SK-MEL-5 (cell line): ENCODE measurements around the gene THSD7A. TPM values are rescaled to one million over a fixed set of nuclear protein-coding genes. Genes with fewer than 3 reads are reported as not detected.

Experiments used
- DNase-seq: peaks from one replicate; pipeline ENCODE4 v3.0.0-alpha.2; 2016; ENCODE audit warnings: low read depth, low spot score
- in situ Hi-C: cut with HindIII; loops from 2 replicates; pipeline ENCODE4 v1.10.0; 2016; ENCODE audit warnings: low sequenced_read_pairs, high pct_unique_total_duplicates, low pct_unique_long_range_greater_than_20kb
- total RNA-seq: library from RNA; depleted of rRNA; stranded (reverse); fragments of >200 nt; shearing (Covaris generic); gene quantifications from 2 replicates; pipeline ENCODE4 v1.2.3, GENCODE V29; 2014

Gene THSD7A
- total RNA-seq, 1 experiment from 2014 or later: 0.45 TPM

DNA sequence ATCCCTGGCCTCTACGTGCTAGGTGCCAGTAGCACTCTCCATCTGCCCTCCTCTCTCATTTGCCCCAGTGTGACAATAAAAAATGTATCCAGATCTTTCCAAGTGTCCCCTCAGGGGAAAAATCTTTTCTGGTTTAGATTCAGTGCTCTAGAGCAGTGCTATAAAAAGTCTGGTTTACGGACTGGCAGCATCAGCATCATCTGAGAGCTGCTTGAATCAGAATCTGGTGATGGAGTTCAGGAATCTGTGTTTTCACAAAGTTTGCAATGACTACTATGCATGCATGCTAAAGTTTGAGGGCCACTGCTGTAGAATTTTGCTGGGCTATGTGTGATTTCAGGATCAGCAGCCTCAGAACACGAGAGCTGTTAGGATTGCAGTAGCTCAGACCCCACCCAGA lies 501.8 kb downstream of the THSD7A start:
- DNase-seq: no peak
- in situ Hi-C loops: no loop called here

GRCh38 chr7:11329626-11330025 lies 502.4 kb downstream of the THSD7A start:
- DNase-seq: no peak
- in situ Hi-C loops: no loop called here

GRCh38 chr7:11328309-11328708 lies 503.7 kb downstream of the THSD7A start:
- no peak for DNase-seq
- in situ Hi-C loops: no loop called here

DNA sequence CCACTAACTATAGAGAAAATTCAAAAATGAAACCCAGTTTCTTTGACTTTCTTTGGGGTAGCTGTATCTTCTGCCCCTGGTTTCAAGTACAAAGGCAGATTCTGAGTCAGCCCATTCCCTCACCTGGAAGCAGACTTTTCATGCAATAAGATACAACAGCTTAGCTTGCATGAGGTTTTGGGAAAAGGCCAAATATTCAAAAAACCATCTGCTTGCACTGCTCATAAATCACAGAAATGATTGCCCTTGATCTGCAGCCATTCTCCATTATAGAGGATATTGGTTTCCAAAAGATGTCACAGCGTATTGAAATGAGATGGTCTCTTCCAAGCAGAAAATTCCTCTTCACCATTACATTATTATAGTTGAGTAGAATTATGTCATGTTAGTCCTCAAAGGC lies 504.4 kb downstream of the THSD7A start:
- no peak for DNase-seq
- in situ Hi-C loops: no loop called here
